Neural progenitor cell (in vitro differentiated cells): Measurements from ENCODE around the gene URB1.

Source experiments
- CTCF ChIP-seq: fragments of 200-600 bp; sonication (generic); IDR thresholded peaks from 2 replicates; pipeline ENCODE4 v1.5.1; 2017; ENCODE audit warnings: antibody characterized with exemption, mild to moderate bottlenecking
- EZH2 ChIP-seq: fragments of 200-600 bp; sonication (generic); IDR thresholded peaks from 2 replicates; pipeline ENCODE4 v1.6.1; 2017; ENCODE audit warnings: antibody characterized with exemption, mild to moderate bottlenecking, moderate library complexity
- EZH2phosphoT487 ChIP-seq: fragments of 200-600 bp; sonication (generic); IDR thresholded peaks from 2 replicates; pipeline ENCODE4 v1.6.1; 2017; ENCODE audit warnings: antibody characterized with exemption

- TF ChIP-seq CTCF = no peak
- no peak for TF ChIP-seq EZH2phosphoT487
- TF ChIP-seq EZH2 = no peak
Measured at GRCh38 chr21:32276671-32277070, 116.1 kb downstream of the URB1 start.
